ENCODE measurements around the gene RTN4R. TPM values are rescaled to one million over a fixed set of nuclear protein-coding genes. Genes with fewer than 3 reads are reported as not detected.

The RTN4R gene
- total and polyA plus RNA-seq, 2 of the 8 experiments (the other 6 are each of a cell fraction or from before 2014, with no cell fraction given): 21.8 to 41.3 TPM

- CTCF ChIA-PET (ENCODE audit: partially characterized antibody): interaction anchor here (0.7 to 4.0 kb wide), 8 partner anchors 15 to 71 kb away, joined by 3 to 36 read pairs (median 4); no protein-coding TSS in a partner anchor
- TF ChIP-seq SIN3A (conservative IDR thresholded peaks at IDR 0.05 in 1 of 2, IDR thresholded peaks at IDR 0.05 in 1 of 2; ENCODE audit: low read depth in 1 of 2, low read length in 2 of 2): no peak
- TF ChIP-seq CBX5 (IDR thresholded peaks at IDR 0.05; ENCODE audit: low read depth, low read length): no peak
- no peak for TF ChIP-seq KDM1A (IDR thresholded peaks at IDR 0.05; ENCODE audit: borderline replicate concordance, low read length)
- no peak for TF ChIP-seq TCF12 (IDR thresholded peaks at IDR 0.05; ENCODE audit: low read depth, low read length)
- TF ChIP-seq JUND (IDR thresholded peaks at IDR 0.05; ENCODE audit: low read length): no peak
- no peak for TF ChIP-seq BACH1 (IDR thresholded peaks at IDR 0.05; ENCODE audit: low read length)
- TF ChIP-seq SAP30 (IDR thresholded peaks at IDR 0.05; ENCODE audit: insufficient read depth, insufficient replicate concordance, low read length): no peak
Observed at GRCh38 chr22:20212754-20213699, 55.1 kb downstream of the RTN4R start.

More at GRCh38 chr22:20212754-20213699, 55.1 kb downstream of the RTN4R start:
- Histone ChIP-seq H2BK12ac (ENCODE audit: low read depth, low read length) (peak overlapping the region; percentile 30; the same call in 1 of the 2 replicates), H2BK20ac (ENCODE audit: low read length) (no peak overlapping the region), H3K14ac (ENCODE audit: insufficient read length) (no peak overlapping the region), H3K23me2 (ENCODE audit: low read depth, low read length) (no peaks in the 10 kb centered on the region), H3K4me1 (replicated peaks in 1 of 4; ENCODE audit: control insufficient read depth in 3 of 4, insufficient read depth in 4 of 4, low read length in 3 of 4) (no peaks in the 10 kb centered on the region), H3K27me3 (replicated peaks in 1 of 4; ENCODE audit: control insufficient read depth in 3 of 4, extremely low read depth in 1 of 4, insufficient read depth in 3 of 4, low read length in 3 of 4) (no peaks in the 10 kb centered on the region), H4K91ac (replicated peaks; ENCODE audit: insufficient read length, low read length) (peak overlapping the region; percentile 22), H3K4me3 (ENCODE audit: extremely low read depth in 1 of 4, insufficient read depth in 2 of 4, low read depth in 3 of 4, low read length in 4 of 4) (no peak overlapping the region), H2BK15ac (ENCODE audit: low read length) (peak overlapping the region; percentile 20; the same call in 1 of the 2 replicates), H2BK120ac (replicated peaks; ENCODE audit: low read depth, low read length) (peak overlapping the region; percentile 13), H3K9ac (replicated peaks in 1 of 4; ENCODE audit: extremely low read depth in 1 of 4, low read depth in 3 of 4, low read length in 3 of 4) (no peak overlapping the region), H2BK5ac (ENCODE audit: low read depth, low read length) (peak overlapping the region; percentile 40; the same call in 1 of the 2 replicates), H4K8ac (ENCODE audit: extremely low read depth, insufficient read depth, low read length) (peak overlapping the region; percentile 62; the same call in 1 of the 2 replicates), H3K4me2 (ENCODE audit: insufficient read depth in 1 of 2, low read depth in 2 of 2, low read length in 2 of 2) (no peak overlapping the region), H3K4ac (replicated peaks; ENCODE audit: insufficient read length, low read depth, low read length) (no peak overlapping the region), H4K5ac (ENCODE audit: insufficient read length, low read depth, low read length) (no peak overlapping the region), H3K18ac (ENCODE audit: extremely low read depth, low read length) (no peak overlapping the region), H3K27ac (ENCODE audit: low read depth, low read length) (no peak overlapping the region), H3K79me1 (ENCODE audit: low read depth, low read length) (no peaks in the 10 kb centered on the region), H3K23ac (ENCODE audit: insufficient read length) (no peak overlapping the region), H2AFZ (ENCODE audit: low read length) (no peak overlapping the region), H3K36me3 (ENCODE audit: control insufficient read depth in 2 of 4, insufficient read depth in 4 of 4, low read length in 3 of 4) (no peaks in the 10 kb centered on the region), H3K9me3 (ENCODE audit: insufficient read depth in 2 of 2, low read depth in 1 of 2, low read length in 1 of 2) (no peaks in the 10 kb centered on the region), H4K20me1 (replicated peaks in 1 of 2; ENCODE audit: control insufficient read depth in 1 of 2, insufficient read depth in 2 of 2, low read length in 2 of 2) (peaks cover 0 to 1% of the 10 kb centered on the region in 2 experiments), H2AK5ac (ENCODE audit: low read depth, low read length) (no peak overlapping the region), H3K79me2 (ENCODE audit: control insufficient read depth in 1 of 2, insufficient read depth in 2 of 2, low read length in 2 of 2) (no peaks in the 10 kb centered on the region), H3K56ac (replicated peaks; ENCODE audit: insufficient read length, low read depth, low read length) (no peak overlapping the region)
- no peak for DNase-seq (ENCODE audit: low read depth in 1 of 2, low spot score in 2 of 2)
- 91% methylated on average over 27 of the region's 27 CpGs; no CpG with 5 or more reads in 1 of the 2 experiments for WGBS, 2 experiments (ENCODE audit: extremely low coverage in 1 of 2, insufficient coverage in 1 of 2, insufficient read length in 1 of 2, insufficient replicate concordance in 2 of 2, low coverage in 1 of 2, low lambda C conversion rate in 2 of 2, missing lambda C conversion rate in 1 of 2)
- no peak for FAIRE-seq
- POLR2A ChIA-PET (ENCODE audit: partially characterized antibody): interaction anchor here (0.5 to 1.6 kb wide), 3 partner anchors 18 to 790 kb away, joined by 3 to 4 read pairs (median 3); no protein-coding TSS in a partner anchor

All from H1 (cell line).